ENCODE measurements around the gene AFDN. TPM values are rescaled to one million over a fixed set of nuclear protein-coding genes. Genes with fewer than 3 reads are reported as not detected.

AFDN gene
- polyA plus RNA-seq, 1 of the 3 experiments (the other 2 are of a cell fraction): 25.1 TPM

DNA sequence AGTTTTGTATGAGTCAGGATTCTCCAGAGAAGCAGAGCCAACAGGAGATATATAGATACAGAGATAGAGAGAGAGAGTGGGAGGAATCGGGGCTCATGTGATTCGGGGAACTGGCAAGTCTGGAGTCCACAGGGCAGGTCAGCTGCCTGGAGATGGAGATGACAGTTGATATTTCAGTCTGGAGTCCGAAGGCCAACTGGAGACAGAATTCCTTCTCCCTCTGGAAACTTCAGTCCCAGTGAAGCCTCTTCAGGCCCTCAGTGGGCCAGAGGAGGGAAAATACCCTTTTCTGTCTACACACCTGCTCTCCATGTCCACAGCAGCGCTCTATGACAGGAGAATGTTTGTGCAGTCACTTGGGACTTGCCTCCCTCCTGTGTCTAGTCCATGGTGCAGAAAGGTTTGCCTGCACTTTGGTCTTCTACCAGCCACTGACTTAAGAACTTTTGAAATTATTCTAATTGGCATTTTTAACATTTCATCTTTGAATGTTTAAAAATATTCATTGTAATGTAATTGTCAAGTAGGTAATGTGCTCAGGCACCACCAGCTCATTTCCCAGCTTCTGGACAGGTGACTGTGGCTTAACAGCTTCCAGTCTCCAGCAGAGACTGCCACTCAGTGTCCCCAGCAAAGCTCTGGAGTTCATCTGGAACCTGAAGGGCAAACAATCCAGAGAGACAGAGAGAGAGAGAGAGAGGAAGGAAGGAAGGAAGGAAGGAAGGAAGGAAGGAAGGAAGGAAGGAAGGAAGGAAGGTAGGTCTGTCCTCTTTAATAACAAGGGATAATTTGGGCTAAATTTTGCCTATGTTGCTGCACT lies 43.8 kb upstream of the AFDN start:
- Histone ChIP-seq H3K9me3 (no peaks in the 10 kb centered on the region), H4K20me1 (ENCODE audit: insufficient read depth) (no peaks in the 10 kb centered on the region), H3K4me3 (ENCODE audit: low read depth in 2 of 2, low read length in 1 of 2) (no peak overlapping the region), H3K27ac (ENCODE audit: low read depth in 2 of 2, low read length in 1 of 2) (no peak overlapping the region), H3K4me1 (ENCODE audit: control insufficient read depth in 1 of 2, insufficient read depth in 2 of 2, low read depth in 1 of 2, low read length in 1 of 2) (no peaks in the 10 kb centered on the region), H3K4me2 (no peak overlapping the region), H3K27me3 (ENCODE audit: insufficient read depth) (no peaks in the 10 kb centered on the region), H3K9me2 (no peaks in the 10 kb centered on the region), H3K79me2 (ENCODE audit: insufficient read depth) (no peaks in the 10 kb centered on the region), H3K9ac (no peak overlapping the region), H3F3A (replicated peaks; ENCODE audit: insufficient read depth) (no peaks in the 10 kb centered on the region), H3K36me3 (replicated peaks in 1 of 2; ENCODE audit: control insufficient read depth in 1 of 2, insufficient read depth in 2 of 2, low read length in 1 of 2) (no peaks in the 10 kb centered on the region), H2AFZ (ENCODE audit: low read depth) (no peak overlapping the region)
- POLR2A ChIA-PET: no interaction called here
- no peak for DNase-seq
- CTCF ChIA-PET: no interaction called here
- no peak for TF ChIP-seq ELF1 (IDR thresholded peaks at IDR 0.05)
- TF ChIP-seq RAD21 (IDR thresholded peaks at IDR 0.05; ENCODE audit: low read length): no peak
- TF ChIP-seq NRF1 (IDR thresholded peaks at IDR 0.05; ENCODE audit: low read depth, low read length): no peak
- no peak for TF ChIP-seq CHD2 (IDR thresholded peaks at IDR 0.05; ENCODE audit: low read length, partially characterized antibody)
- TF ChIP-seq, protein P1, sequence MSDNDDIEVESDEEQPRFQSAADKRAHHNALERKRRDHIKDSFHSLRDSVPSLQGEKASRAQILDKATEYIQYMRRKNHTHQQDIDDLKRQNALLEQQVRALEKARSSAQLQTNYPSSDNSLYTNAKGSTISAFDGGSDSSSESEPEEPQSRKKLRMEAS (IDR thresholded peaks at IDR 0.05; ENCODE audit: low read depth): no peak
- TF ChIP-seq YY1 (IDR thresholded peaks at IDR 0.05; ENCODE audit: low read depth): no peak
- TF ChIP-seq TAF1 (IDR thresholded peaks at IDR 0.05; ENCODE audit: borderline replicate concordance, low read depth, low read length): no peak
- no peak for TF ChIP-seq MEF2A (IDR thresholded peaks at IDR 0.05; ENCODE audit: borderline replicate concordance, low read depth)
- no peak for TF ChIP-seq SIN3A (IDR thresholded peaks at IDR 0.05; ENCODE audit: borderline replicate concordance, low read depth, low read length)
- TF ChIP-seq GATA2 (CRISPR knock-in tag; IDR thresholded peaks at IDR 0.05): no peak
- no peak for TF ChIP-seq IRF3 (IDR thresholded peaks at IDR 0.05; ENCODE audit: low read depth, low read length)
- no peak for TF ChIP-seq EZH2phosphoT487 (IDR thresholded peaks at IDR 0.05; ENCODE audit: borderline replicate concordance, low read depth)
- TF ChIP-seq RCOR1 (IDR thresholded peaks at IDR 0.05; ENCODE audit: low read length): no peak
- no peak for TF ChIP-seq GABPA (IDR thresholded peaks at IDR 0.05; ENCODE audit: low read depth)
- no peak for TF ChIP-seq REST (IDR thresholded peaks at IDR 0.05; ENCODE audit: low read depth, low read length)
- TF ChIP-seq FOSL2 (IDR thresholded peaks at IDR 0.05; ENCODE audit: borderline replicate concordance, low read depth): no peak
- TF ChIP-seq SMC3 (IDR thresholded peaks at IDR 0.05; ENCODE audit: low read depth, low read length): no peak
- no peak for TF ChIP-seq FOXJ3 (CRISPR knock-in tag; IDR thresholded peaks at IDR 0.05)
- TF ChIP-seq USF2 (IDR thresholded peaks at IDR 0.05; ENCODE audit: borderline replicate concordance, low read depth, low read length): no peak
- no peak for TF ChIP-seq RXRA (IDR thresholded peaks at IDR 0.05; ENCODE audit: borderline replicate concordance, low read depth)
- WGBS (ENCODE audit: low lambda C conversion rate): 33% methylated on average over 4 of the region's 4 CpGs
